Measurements from ENCODE around the gene EXOG.

EXOG gene, protein sequence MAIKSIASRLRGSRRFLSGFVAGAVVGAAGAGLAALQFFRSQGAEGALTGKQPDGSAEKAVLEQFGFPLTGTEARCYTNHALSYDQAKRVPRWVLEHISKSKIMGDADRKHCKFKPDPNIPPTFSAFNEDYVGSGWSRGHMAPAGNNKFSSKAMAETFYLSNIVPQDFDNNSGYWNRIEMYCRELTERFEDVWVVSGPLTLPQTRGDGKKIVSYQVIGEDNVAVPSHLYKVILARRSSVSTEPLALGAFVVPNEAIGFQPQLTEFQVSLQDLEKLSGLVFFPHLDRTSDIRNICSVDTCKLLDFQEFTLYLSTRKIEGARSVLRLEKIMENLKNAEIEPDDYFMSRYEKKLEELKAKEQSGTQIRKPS

GRCh38 chr3:38496131-38496910 is at the start of gene EXOG:
EXOG (plus strand) TSS chr3:38496340; CDS start chr3:38496368, 28 bp downstream.
- TF ChIP-seq GATA1 (IDR thresholded peaks at IDR 0.05; ENCODE audit: low read depth, low read length) (no peak), POLR2A (IDR thresholded peaks at IDR 0.05; ENCODE audit: low read length) (peak; percentile 28)
- DNase-seq, result peak; percentile 93 to 96

GRCh38 chr3:38446812-38447211 is 49.3 kb upstream of the EXOG start:
- TF ChIP-seq GATA1 (IDR thresholded peaks at IDR 0.05; ENCODE audit: low read depth, low read length) (no peak), POLR2A (IDR thresholded peaks at IDR 0.05; ENCODE audit: low read length) (no peak)
- no peak for DNase-seq

DNA sequence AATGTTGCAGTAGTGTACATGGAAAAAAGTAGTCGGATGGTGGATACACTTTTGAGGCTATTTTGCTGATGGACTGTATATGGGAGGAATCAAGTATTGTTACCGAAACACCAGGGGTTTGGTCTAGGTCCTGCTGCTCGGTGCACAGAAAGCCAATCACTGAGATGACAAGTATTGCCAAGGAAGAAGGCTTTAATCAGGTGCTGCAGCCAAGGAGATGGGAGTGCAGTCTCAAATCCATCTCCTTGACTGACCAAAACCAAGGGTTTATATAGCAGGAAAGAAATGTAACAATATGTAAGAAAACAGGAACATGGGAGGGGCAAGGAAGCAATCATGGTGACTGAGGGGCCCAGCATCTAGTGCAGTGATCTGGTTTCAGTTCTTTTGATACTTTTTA is 45.3 kb upstream of the EXOG start:
- TF ChIP-seq POLR2A (IDR thresholded peaks at IDR 0.05; ENCODE audit: low read length) (no peak), GATA1 (IDR thresholded peaks at IDR 0.05; ENCODE audit: low read depth, low read length) (no peak)
- no peak for DNase-seq

- TF ChIP-seq GATA1 (IDR thresholded peaks at IDR 0.05; ENCODE audit: low read depth, low read length) (no peak), POLR2A (IDR thresholded peaks at IDR 0.05; ENCODE audit: low read length) (no peak)
Measured at GRCh38 chr3:38453075-38453912, 42.8 kb upstream of the EXOG start, which contains the start of gene ACVR2B. ACVR2B (plus strand) TSS chr3:38453890; CDS start chr3:38454323, 433 bp downstream.

DNA sequence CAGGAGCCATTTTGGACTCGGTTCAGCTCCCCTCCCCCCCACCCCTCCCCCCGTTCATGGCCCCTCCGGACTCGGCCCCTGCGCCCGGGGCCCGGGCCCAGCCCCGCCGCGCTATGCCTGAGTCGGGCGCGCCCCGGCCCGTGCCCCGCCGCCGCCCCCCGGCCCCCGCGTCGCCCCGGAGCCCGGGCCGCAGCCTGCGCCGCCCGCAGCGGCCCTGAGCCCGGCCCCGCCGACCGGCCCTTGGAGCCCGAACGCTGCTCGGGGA is 42.3 kb upstream of the EXOG start:
- no peak for DNase-seq
- no peak for TF ChIP-seq GATA1 (IDR thresholded peaks at IDR 0.05; ENCODE audit: low read depth, low read length)
- no peak for TF ChIP-seq POLR2A (IDR thresholded peaks at IDR 0.05; ENCODE audit: low read length)

More at GRCh38 chr3:38453075-38453912, 42.8 kb upstream of the EXOG start, which contains the start of gene ACVR2B:
- peak; percentile 85 to 89 for DNase-seq

DNA sequence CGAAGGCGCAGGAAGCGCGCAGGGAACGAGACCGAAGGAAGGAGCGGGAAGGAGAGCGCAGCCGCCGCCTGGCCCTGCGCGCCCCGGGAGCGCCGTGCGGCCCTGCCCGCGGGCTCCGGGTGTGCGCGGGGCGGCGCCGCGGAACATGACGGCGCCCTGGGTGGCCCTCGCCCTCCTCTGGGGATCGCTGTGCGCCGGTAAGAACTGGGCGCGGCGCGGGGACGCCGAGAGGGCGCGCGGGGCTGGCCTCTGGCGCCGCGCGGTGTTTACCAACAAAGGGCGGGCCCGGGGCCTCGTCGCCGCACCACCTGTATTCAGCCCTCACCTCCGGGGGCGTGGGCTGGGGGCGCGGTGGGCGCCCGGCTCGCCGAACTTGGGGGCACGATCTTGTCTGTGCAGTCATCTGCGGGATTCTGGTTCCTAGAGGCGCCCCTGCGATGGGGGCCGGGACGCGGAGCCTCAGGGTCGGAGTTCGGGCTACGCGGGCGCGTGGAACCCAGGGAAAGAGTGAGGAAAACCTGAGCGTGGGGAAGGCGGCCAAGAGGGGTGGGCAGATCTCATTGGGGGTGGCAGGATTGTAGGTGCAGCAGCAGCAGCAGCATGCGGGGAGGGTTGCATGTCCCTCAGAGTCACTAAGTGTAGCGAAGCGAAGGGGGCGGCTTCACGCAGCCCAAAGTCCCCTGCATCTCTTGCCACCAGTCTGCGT is 41.8 kb upstream of the EXOG start:
- TF ChIP-seq POLR2A (IDR thresholded peaks at IDR 0.05; ENCODE audit: low read length), result peak; percentile 33
- TF ChIP-seq GATA1 (IDR thresholded peaks at IDR 0.05; ENCODE audit: low read depth, low read length), result no peak
- peak; percentile 76 to 83 for DNase-seq

- TF ChIP-seq POLR2A (IDR thresholded peaks at IDR 0.05; ENCODE audit: low read length), result no peak
- DNase-seq, result peak; percentile 46 to 54
Measured at GRCh38 chr3:38454884-38455638, 41.1 kb upstream of the EXOG start.

DNA sequence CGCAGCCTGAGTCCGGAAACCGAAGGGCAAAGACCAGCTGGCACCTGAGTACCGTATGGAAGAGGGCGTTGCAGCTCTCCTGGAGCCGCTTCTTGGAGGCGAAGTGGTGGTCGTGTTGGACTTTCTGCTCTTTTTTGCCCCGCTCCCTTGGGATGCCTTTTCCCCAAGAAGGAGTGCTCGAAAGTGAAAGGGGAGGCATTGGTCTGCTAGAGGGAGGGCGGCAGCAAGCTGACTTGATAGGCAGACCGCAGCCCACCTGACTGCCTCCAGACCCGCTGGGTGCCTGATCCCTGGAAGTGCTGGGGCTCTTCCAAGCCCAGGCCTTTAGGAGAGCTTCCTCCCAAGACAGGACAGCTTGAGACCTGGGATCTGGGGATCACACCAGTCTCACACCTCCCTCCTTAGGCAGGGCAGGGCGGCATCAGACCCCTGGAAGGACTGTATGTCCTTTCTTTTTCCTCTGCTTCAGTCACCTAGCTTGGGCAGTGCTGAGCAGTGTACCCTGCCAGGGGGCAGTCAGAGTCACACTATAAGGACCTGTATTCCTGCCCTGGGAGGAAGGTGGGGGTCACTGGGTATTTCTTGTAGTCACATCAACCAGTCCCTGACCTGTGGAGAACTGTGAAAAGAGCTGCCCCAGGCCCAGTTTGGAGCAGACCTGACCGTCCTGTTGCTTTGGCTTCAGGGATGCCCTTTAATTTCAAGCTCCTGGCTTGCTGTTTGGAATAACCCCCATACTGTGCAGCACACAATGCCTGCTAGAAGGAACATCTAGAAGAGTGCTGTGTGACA is 40.3 kb upstream of the EXOG start:
- DNase-seq, result peak in 1 of 2 experiments; percentile 46
- no peak for TF ChIP-seq POLR2A (IDR thresholded peaks at IDR 0.05; ENCODE audit: low read length)
- TF ChIP-seq GATA1 (IDR thresholded peaks at IDR 0.05; ENCODE audit: low read depth, low read length), result no peak

GRCh38 chr3:38457111-38458003 is 38.8 kb upstream of the EXOG start:
- no peak for DNase-seq
- TF ChIP-seq POLR2A (IDR thresholded peaks at IDR 0.05; ENCODE audit: low read length) (no peak), GATA1 (IDR thresholded peaks at IDR 0.05; ENCODE audit: low read depth, low read length) (no peak)

DNA sequence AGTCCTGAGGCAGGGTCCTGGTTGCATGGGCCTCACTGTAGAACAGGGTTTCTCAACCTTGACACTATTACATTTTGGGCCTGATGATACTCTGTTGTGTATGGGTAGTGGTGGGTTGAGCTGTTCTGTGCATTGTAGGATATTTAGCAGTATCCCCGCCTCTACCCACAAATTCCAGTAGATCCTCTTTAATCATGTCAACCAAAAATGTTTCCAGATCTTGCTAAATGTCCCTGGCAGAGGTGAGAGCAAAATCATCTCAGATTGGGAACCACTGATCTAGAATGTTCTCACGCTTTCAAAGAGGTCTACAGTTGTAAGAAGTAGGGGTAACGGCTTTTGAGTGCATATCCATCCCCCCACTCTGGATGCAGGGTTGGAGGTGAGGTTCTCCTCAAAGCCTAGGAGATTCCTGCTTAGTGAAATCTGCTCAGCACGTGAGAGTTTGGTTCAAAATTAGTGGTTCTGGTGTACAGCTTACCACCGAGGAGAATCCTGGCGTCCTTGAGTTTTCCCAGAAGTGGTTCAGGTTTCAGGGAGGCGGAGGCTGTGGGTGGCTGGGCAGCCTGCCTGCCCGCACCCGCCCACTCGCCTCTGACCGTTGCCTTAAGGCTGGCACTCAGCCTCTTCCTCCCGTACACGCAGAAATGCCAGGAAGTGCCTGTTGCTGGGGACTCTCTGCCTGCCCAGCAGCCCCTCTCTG is 37.2 kb upstream of the EXOG start:
- DNase-seq, result no peak
- no peak for TF ChIP-seq POLR2A (IDR thresholded peaks at IDR 0.05; ENCODE audit: low read length)
- TF ChIP-seq GATA1 (IDR thresholded peaks at IDR 0.05; ENCODE audit: low read depth, low read length), result no peak

Measured in erythroblast (primary cell).